IPS-18a (cell line): ENCODE data around the gene SMG6.

Experiments
- H3K27ac ChIP-seq: one replicate; pipeline ENCODE4 v1.5.1; 2013; ENCODE audit warnings: low read length
- H3K27me3 ChIP-seq: one replicate; pipeline ENCODE4 v1.6.1; 2013; ENCODE audit warnings: mild to moderate bottlenecking, low read length; ENCODE audit not compliant: control insufficient read depth, insufficient read depth
- H3K36me3 ChIP-seq: one replicate; pipeline ENCODE4 v1.6.1; 2013; ENCODE audit warnings: low read depth, low read length; ENCODE audit not compliant: control insufficient read depth
- H3K4me1 ChIP-seq: one replicate; pipeline ENCODE4 v1.6.1; 2013; ENCODE audit warnings: low read depth, low read length; ENCODE audit not compliant: control insufficient read depth
- H3K4me3 ChIP-seq: one replicate; pipeline ENCODE4 v1.5.1; 2013; ENCODE audit warnings: low read length
- H3K9ac ChIP-seq: one replicate; pipeline ENCODE4 v1.6.1; 2013; ENCODE audit warnings: mild to moderate bottlenecking, low read length, moderate library complexity
- H3K9me3 ChIP-seq: one replicate; pipeline ENCODE4 v1.6.1; 2013; ENCODE audit warnings: low read depth, low read length; ENCODE audit not compliant: control insufficient read depth

SMG6 gene

DNA sequence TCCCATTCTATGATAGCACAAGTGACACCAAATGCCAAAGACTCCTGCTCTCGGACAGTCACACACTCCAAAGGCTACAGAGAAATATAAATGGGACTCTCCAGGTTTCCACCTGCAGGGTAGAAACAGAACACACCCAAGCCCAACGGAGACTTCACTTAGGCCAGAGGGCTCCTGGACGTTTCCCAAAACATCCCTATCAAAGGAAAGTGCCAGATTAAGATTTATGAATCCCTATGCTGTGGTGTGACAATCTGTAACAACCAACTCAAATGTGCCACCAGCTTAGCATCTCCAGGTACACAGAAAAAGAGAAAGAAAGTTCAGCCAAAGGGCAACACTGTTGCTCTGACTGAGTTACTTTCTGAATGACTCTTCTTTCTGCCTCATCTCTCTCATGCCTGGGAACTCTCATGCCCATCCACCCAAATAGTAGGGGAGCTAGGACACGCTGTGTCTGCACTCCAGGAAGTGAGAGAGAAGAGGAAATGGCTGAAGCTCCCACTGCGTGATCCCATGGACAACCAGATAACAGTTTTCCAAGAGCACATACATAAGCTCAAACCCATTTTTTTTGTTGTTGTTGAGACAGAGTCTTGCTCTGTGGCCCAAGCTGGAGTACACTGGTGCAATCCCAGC is 49.7 kb downstream of the SMG6 start:
- Histone ChIP-seq H3K4me3 (no peak overlapping the region), H3K9me3 (no peaks in the 10 kb centered on the region), H3K27me3 (no peaks in the 10 kb centered on the region)

DNA sequence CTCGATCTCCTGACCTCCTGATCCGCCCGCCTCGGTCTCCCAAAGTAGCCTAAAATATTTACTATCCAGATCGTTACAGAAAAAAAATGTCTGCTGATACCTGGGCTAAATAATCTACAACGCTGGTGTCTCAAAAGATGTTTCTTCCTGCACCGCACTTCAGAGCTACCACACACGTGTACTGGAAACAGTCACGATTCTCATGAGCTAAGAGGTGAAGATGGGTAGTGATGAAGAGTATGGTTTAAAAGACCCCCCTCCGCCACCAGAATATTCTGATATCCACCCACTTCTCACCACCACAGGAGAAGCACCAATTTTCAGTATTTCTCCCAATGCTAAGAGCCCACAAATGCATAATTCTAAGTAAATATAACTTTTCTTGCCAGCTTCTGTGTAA is 50.2 kb downstream of the SMG6 start:
- Histone ChIP-seq H3K4me1 (no peaks in the 10 kb centered on the region), H3K36me3 (peaks cover 5% of the 10 kb centered on the region)

More for the DNA sequence above, 49.7 kb downstream of the SMG6 start:
- no peak overlapping the region for H3K27ac ChIP-seq
- peaks cover 5% of the 10 kb centered on the region for H3K36me3 ChIP-seq
- H3K9ac ChIP-seq, result no peak overlapping the region
- H3K4me1 ChIP-seq, result no peaks in the 10 kb centered on the region

DNA sequence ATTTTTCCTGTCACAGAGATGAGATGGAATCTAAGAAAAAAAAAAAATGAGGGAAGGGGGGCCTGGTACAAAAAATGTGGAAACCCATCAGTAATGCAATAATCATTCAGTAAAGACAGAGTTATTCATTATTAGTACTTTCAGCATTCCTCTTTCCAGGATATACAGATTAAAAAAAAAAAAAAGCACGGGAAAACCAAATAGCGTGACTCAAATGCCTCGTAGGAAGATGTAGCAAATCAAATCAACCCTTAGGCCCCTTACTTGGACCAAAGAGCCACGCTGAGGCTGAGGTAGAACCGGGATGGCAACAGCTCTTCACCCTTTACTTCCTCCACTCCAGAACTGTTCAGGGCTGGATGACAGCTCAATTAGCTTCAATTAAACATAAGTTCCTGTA is 52.5 kb downstream of the SMG6 start:
- Histone ChIP-seq H3K36me3 (peaks cover 5% of the 10 kb centered on the region), H3K27ac (no peak overlapping the region), H3K27me3 (no peaks in the 10 kb centered on the region), H3K9ac (no peak overlapping the region), H3K9me3 (no peaks in the 10 kb centered on the region), H3K4me1 (no peaks in the 10 kb centered on the region), H3K4me3 (no peak overlapping the region)

More for the DNA sequence above, 50.2 kb downstream of the SMG6 start:
- no peak overlapping the region for H3K9ac ChIP-seq
- H3K27me3 ChIP-seq, result no peaks in the 10 kb centered on the region
- H3K4me3 ChIP-seq, result no peak overlapping the region
- no peak overlapping the region for H3K27ac ChIP-seq
- no peaks in the 10 kb centered on the region for H3K9me3 ChIP-seq

DNA sequence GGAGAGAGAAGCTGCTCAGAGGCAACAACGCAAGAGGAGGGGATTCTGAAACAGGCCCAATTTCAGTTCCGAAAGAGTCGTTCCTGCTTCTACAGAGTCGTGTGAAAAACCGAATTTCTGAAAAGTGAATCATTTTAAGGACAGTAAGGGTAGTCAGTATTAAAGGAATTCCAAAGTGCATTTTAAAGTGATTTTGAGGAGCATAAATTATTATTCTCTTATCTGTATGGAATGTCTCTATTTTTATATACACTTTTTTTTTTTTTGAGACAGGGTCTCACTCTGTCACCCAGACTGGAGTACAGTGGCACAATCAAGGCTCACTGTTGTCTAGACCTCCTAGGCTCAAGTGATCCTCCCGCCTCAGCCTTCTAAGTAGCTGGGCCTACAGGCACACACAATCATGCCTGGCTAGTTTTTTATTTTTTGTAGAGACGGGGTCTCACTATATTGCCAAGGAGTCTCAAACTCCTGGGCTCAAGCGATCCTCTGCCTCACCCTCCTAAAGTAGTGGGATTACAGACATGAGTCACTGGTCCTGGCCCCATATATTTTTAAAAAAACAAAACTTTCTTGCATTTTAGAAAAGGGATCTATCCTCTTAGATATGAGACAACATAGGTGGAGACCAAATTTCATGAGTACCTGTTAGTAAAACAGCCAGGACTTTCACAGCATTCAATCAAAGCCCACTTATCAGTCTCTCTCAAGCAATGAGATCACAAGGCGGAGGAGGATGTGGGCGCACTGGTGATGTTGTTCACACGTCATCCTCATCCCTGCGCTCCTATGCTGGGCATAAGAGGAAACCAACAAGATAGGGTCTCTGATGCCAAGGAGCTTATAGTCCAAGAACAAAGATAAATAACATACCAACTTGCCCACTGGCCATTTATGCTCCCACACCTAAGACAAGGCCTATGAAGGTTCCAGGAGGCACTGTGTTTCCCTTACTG is 53.2 kb downstream of the SMG6 start:
- Histone ChIP-seq H3K27ac (no peak overlapping the region), H3K9ac (no peak overlapping the region), H3K27me3 (no peaks in the 10 kb centered on the region), H3K4me3 (no peak overlapping the region), H3K9me3 (no peaks in the 10 kb centered on the region), H3K4me1 (no peaks in the 10 kb centered on the region), H3K36me3 (peaks cover 5% of the 10 kb centered on the region)

DNA sequence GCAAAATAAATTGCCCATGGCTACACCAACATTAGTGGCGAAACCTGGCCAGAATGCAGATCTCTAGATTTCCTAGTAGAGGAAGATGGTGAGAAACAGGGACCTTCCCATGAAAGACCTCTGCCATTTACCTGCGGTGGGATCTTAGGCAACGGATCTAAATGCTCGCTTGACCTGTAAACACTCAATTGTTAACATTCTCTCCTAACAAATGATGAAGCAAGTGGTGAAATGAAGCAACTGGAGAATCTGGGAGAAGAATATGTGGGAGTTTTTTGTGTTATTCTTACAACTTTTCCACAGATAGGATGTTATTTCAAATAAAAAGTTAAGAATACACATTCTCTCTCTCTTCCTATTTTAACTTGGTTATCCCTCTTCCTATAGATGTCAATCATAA is 56.6 kb downstream of the SMG6 start:
- peaks cover 10% of the 10 kb centered on the region for H3K36me3 ChIP-seq

DNA sequence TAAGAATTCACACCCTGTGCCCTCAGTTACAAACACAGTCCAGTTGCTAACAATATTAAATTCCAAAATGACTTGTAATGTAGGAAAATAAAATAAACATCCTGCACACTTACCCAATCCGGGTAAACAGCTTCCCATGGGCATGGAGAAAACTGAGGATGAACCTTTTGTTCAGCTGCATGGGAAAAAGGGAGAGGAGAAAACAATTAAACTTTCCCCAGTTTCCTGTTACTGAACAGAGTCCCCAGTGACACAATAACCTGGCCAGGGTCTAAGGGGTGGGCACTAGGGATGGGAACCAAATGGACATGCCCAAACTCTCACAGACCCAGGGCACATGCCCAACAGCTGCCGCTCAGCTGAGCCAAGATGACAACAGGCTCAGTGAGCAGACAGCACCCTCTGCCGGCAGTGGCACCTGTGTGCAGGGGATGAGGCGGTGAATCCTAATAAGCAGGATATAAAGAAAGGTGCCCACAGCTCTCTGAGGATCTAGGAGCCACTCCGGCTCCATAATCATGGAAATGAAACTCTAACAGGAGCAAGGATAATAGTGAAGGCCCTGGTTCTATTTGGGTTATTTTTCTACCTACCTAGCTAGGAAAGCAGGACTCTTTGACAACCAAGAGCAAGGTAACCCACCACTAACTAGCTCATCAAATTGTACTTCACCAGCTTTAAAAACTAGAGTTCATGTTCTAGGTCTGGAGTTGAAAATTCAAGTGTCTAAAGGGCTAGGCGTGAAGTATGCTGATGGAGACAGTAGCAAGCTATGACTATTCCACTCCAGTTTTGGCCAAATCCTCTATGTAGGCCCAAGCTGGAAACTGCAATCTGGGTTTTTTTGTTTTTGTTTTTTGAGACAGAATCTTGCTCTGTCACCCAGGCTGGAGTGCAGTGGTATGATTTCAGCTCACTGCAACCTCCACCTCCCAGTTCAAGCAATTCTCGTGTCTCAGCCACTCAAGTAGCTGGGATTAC is 58.8 kb downstream of the SMG6 start:
- H3K27me3 ChIP-seq, result no peaks in the 10 kb centered on the region
- no peak overlapping the region for H3K27ac ChIP-seq
- no peak overlapping the region for H3K9ac ChIP-seq
- H3K36me3 ChIP-seq, result peaks cover 5% of the 10 kb centered on the region
- H3K4me1 ChIP-seq, result no peaks in the 10 kb centered on the region
- H3K4me3 ChIP-seq, result no peak overlapping the region
- H3K9me3 ChIP-seq, result no peaks in the 10 kb centered on the region

More for the DNA sequence above, 56.6 kb downstream of the SMG6 start:
- Histone ChIP-seq H3K9me3 (no peaks in the 10 kb centered on the region), H3K4me1 (no peaks in the 10 kb centered on the region), H3K4me3 (no peak overlapping the region), H3K27ac (no peak overlapping the region), H3K9ac (no peak overlapping the region), H3K27me3 (no peaks in the 10 kb centered on the region)

DNA sequence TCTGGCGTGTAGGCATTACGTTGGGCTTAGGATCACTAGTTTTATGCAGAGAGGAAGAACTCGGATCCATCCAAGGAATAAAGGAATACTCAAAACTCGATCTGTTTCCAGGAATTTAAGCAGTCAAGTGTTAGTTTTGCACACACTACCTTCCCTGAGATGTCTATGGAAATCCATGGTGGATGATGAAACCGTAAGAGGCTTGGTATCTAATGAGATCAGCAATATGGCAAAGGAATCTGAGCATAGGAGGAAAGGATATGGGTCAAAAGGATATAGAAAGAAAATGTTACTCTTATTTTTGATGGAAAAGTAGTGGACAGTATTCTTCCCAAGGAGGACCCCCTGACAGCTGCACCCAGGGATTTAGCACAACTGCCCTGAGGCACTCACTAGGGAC is 59.6 kb downstream of the SMG6 start:
- Histone ChIP-seq H3K36me3 (peaks cover 5% of the 10 kb centered on the region), H3K4me1 (no peaks in the 10 kb centered on the region), H3K27ac (no peak overlapping the region), H3K9ac (no peak overlapping the region), H3K9me3 (no peaks in the 10 kb centered on the region), H3K4me3 (no peak overlapping the region), H3K27me3 (no peaks in the 10 kb centered on the region)

DNA sequence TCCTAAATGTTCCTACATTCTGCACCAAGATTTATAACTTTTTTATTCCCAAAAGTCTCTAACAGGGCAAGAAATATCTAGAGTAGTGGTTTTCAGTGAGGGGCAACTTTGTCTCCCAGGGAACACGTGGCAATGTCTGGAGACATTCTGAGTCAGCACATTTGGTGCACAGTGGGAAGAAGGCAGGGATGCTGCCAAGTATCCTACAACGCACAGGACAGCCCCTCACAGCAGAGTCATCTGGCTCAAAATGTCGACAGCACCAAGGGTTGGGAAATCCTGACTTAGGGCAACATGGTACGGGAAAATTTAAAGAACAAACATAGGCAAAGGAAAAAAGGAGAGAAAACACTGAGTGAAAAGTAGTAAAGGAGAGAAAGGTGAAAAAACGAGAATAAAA is 61.8 kb downstream of the SMG6 start:
- Histone ChIP-seq H3K27me3 (no peaks in the 10 kb centered on the region), H3K4me1 (no peaks in the 10 kb centered on the region), H3K4me3 (no peak overlapping the region), H3K27ac (no peak overlapping the region), H3K9me3 (no peaks in the 10 kb centered on the region), H3K9ac (no peak overlapping the region), H3K36me3 (peaks cover 5% of the 10 kb centered on the region)

DNA sequence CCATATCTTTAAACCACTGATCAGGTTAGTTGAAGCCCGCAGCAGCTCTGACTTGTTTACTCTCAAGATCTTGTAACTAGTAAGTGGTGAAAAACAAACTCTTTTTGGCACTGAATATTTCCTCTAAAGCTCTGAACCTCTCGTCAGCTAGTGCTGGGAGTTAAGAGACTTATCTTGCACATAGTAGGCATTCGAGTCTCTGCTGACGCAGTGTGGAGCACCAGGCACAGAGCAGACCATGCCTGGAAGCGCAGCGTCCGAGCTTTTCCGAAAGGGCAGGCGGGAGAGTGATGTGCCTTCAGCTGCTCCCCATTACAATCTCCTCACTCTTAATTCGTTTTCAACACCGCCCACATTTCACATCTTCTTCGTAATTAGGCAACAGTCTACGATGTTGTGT is 63.0 kb downstream of the SMG6 start:
- Histone ChIP-seq H3K27me3 (no peaks in the 10 kb centered on the region), H3K4me1 (no peaks in the 10 kb centered on the region), H3K4me3 (no peak overlapping the region), H3K27ac (no peak overlapping the region), H3K36me3 (peaks cover 5% of the 10 kb centered on the region), H3K9ac (no peak overlapping the region), H3K9me3 (no peaks in the 10 kb centered on the region)

DNA sequence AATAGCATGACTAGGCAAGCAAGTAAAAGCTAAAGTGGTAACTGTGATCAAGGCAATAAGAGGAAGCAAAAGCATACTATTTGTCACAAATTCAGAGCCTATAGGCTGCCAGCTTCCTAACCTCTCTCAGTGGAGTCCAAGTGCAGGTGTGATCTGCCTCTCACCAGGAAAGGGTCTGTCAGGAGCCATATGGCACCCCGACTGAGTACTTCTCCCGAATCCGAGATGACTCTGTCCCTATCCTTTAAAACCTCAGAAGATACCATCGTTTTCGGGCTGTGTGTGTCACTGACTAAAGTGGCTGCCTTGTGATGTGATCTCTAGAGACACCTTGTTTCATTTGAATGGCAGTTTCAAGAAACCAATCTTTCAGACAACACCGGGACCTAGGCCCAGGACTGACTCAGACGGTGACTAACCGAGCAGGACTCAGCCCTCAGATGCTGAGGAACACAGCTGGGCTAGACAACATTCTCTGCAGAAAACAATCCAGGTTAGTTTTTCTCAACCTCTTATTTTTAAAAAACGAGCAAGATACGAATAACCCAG is 63.6 kb downstream of the SMG6 start:
- Histone ChIP-seq H3K9ac (no peak overlapping the region), H3K27ac (no peak overlapping the region), H3K9me3 (no peaks in the 10 kb centered on the region), H3K4me3 (no peak overlapping the region), H3K4me1 (no peaks in the 10 kb centered on the region), H3K27me3 (no peaks in the 10 kb centered on the region), H3K36me3 (peaks cover 5% of the 10 kb centered on the region)

DNA sequence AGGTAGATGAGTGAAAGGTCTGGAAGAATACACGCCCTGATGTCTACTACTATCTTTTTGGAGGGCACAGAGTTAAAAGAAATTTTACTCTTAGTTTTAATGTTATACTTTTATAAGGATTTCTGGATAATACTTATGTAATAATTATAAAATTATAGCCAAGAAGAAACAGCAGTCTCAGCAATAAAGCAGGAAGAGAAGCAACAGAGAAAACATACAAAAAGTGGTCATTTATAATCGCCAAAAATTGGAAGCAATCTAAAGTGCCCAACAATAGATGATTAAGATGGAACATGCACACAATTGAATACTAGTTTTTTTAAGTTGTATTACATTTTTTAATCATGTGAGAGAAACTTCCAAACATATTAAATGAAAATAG is 64.4 kb downstream of the SMG6 start:
- H3K9me3 ChIP-seq, result no peaks in the 10 kb centered on the region
- no peak overlapping the region for H3K4me3 ChIP-seq
- no peaks in the 10 kb centered on the region for H3K4me1 ChIP-seq
- no peak overlapping the region for H3K9ac ChIP-seq
- peaks cover 5% of the 10 kb centered on the region for H3K36me3 ChIP-seq
- H3K27ac ChIP-seq, result no peak overlapping the region
- no peaks in the 10 kb centered on the region for H3K27me3 ChIP-seq
